SK-N-SH (cell line): ENCODE data around the gene SNRK.

Experiments
- CHD2 ChIP-seq: fragments of 150-350 bp; IDR thresholded peaks from 2 replicates; pipeline ENCODE4 v1.6.1; 2018; ENCODE audit warnings: low read length; ENCODE audit not compliant: partially characterized antibody
- CTCF ChIP-seq: fragments of 200-600 bp; sonication (generic); IDR thresholded peaks from 2 replicates; pipeline ENCODE4 v1.6.1; 2017; ENCODE audit warnings: antibody characterized with exemption, mild to moderate bottlenecking, moderate library complexity
- EP300 ChIP-seq, 2 experiments: IDR thresholded peaks; 2 replicates each; pipeline versions ENCODE4 v1.4.0 to v1.6.1; 2012; ENCODE audit warnings: borderline replicate concordance in 1 of 2, low read depth in 1 of 2, low read length in 1 of 2
- EZH2phosphoT487 ChIP-seq: fragments of 200-600 bp; sonication (generic); IDR thresholded peaks from 2 replicates; pipeline ENCODE4 v1.6.1; 2017; ENCODE audit warnings: low read depth, mixed run types, mild to moderate bottlenecking, antibody characterized with exemption, moderate library complexity, borderline replicate concordance
- FOSL2 ChIP-seq: IDR thresholded peaks from 2 replicates; pipeline ENCODE4 v1.4.0; 2012; ENCODE audit warnings: low read depth, mild to moderate bottlenecking, moderate library complexity, borderline replicate concordance
- FOXJ3 ChIP-seq: sonication (generic); formaldehyde crosslinking; IDR thresholded peaks from 2 replicates; pipeline ENCODE4 v1.5.1; 2020; ENCODE audit warnings: mild to moderate bottlenecking, missing genetic modification reagents
- GABPA ChIP-seq: IDR thresholded peaks from 2 replicates; pipeline ENCODE4 v1.4.0; 2012; ENCODE audit warnings: low read depth, mild to moderate bottlenecking
- POLR2AphosphoS5 ChIP-seq: IDR thresholded peaks from 2 replicates; pipeline ENCODE4 v1.6.1; 2012; ENCODE audit warnings: low read depth, low read length
- RAD21 ChIP-seq: IDR thresholded peaks from 2 replicates; pipeline ENCODE4 v1.6.1; 2012; ENCODE audit warnings: mild to moderate bottlenecking, low read length
- SMC3 ChIP-seq: IDR thresholded peaks from 2 replicates; pipeline ENCODE4 v1.6.1; 2012; ENCODE audit warnings: low read depth, low read length, improper control_type of control experiment
- USF1 ChIP-seq: IDR thresholded peaks from 2 replicates; pipeline ENCODE4 v1.4.0; 2012; ENCODE audit warnings: low read depth, borderline replicate concordance
- USF2 ChIP-seq: fragments of 150-350 bp; IDR thresholded peaks from 2 replicates; pipeline ENCODE4 v1.6.1; 2017; ENCODE audit warnings: antibody characterized with exemption, low read length, low read depth, borderline replicate concordance
- YY1 ChIP-seq: IDR thresholded peaks from 2 replicates; pipeline ENCODE4 v1.4.0; 2012; ENCODE audit warnings: low read depth, mild to moderate bottlenecking

- TF ChIP-seq CHD2 (no peak), CTCF (no peak), FOXJ3 (no peak), EZH2phosphoT487 (no peak), EP300 (IDR thresholded peaks at IDR 0.05; ENCODE audit: borderline replicate concordance in 1 of 2, low read depth in 1 of 2, low read length in 1 of 2) (no peak), YY1 (no peak), USF1 (no peak), POLR2AphosphoS5 (no peak), GABPA (no peak), RAD21 (no peak), SMC3 (no peak), FOSL2 (no peak), USF2 (no peak)
Measured at GRCh38 chr3:43353923-43354670, 67.8 kb downstream of the SNRK start.
